Fibroblast of skin of scalp (primary cell): ENCODE results near the gene HSPA1L. TPM values are rescaled to one million over a fixed set of nuclear protein-coding genes. Genes with fewer than 3 reads are reported as not detected.
"Not testable (repeated sequence)": the region's sequence is repeated elsewhere in the genome, so short reads cannot be mapped to it uniquely, and the experiment has no call there.

ENCODE experiments used
- DNase-seq: peaks from one replicate; pipeline ENCODE4 v3.0.0-alpha.2; 2013
- polyA plus RNA-seq, 2 experiments: library from polyadenylated mRNA; unstranded; fragments of 120-200 nt; gene quantifications; one replicate each; pipeline ENCODE4 v1.2.1, GENCODE V29; 2013; ENCODE audit not compliant: insufficient read length in 2 of 2

The HSPA1L gene
- 1.1 TPM for polyA plus RNA-seq (2013, experiment 1 of 2; ENCODE audit: insufficient read length)
- polyA plus RNA-seq (2013, experiment 2 of 2; ENCODE audit: insufficient read length), result 1.3 TPM

GRCh38 chr6:31815025-31815838 is at the start of gene HSPA1L, which contains the start of gene HSPA1A:
Gene HSPA1L (minus strand): TSS chr6:31815283. CDS start chr6:31811972, 3,311 bp downstream.
Gene HSPA1A (plus strand): TSS chr6:31815543. CDS start chr6:31815757, 214 bp downstream.
- DNase-seq, result peak; percentile 99

GRCh38 chr6:31864818-31865204 is 49.7 kb upstream of the HSPA1L start:
- no peak for DNase-seq

GRCh38 chr6:31864123-31864562 is 49.1 kb upstream of the HSPA1L start:
- DNase-seq, result not testable (repeated sequence)

- peak; percentile 100 for DNase-seq
Measured at GRCh38 chr6:31862344-31863235, 47.5 kb upstream of the HSPA1L start, which contains the start of gene NEU1. Gene NEU1 (minus strand): TSS chr6:31862821. CDS start chr6:31862776, 45 bp downstream.

DNA sequence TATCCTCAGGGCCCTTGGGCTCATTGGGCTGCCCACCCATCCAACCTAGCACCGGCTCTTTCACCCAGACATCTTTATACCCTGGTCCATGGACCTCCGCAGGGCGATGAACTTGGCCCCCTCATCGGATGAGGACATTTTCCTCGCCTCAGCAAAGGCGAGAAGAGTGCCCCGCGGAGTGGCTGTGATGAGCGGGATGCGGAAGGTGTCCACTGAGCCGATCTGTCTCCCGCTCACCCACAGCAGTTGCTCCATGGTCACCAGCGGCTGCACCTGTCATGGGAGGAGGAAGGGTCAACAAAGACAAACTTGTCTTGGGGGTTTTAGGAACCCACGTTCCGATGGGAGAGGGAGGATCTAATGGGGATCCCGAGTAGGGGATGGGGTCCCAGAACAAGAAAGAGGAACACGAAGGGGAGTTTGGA is 46.8 kb upstream of the HSPA1L start:
- DNase-seq, result no peak

- no peak for DNase-seq
Measured at GRCh38 chr6:31861150-31861549, 46.1 kb upstream of the HSPA1L start.

- no peak for DNase-seq
Measured at GRCh38 chr6:31860349-31860748, 45.3 kb upstream of the HSPA1L start.

GRCh38 chr6:31859923-31860322 is 44.8 kb upstream of the HSPA1L start:
- no peak for DNase-seq

DNA sequence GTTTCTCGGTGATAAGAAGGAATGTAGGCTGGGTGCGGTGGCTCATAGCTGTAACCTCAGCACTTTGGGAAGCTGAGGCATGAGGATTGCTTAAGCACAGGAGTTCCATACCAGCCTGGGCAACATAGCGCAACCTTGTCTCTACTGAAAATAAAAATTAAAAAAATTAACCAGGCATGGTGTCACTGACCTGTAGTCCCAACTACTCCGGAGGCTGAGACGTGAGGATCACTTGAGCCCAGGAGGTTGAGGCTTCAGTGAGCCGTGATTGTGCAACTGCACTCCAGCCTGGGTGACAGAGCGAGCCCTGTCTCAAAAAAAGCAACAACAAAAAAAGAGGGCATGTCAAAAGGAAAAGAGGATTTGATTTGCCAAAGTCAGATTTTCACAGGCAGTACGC is 43.6 kb upstream of the HSPA1L start:
- no peak for DNase-seq

DNA sequence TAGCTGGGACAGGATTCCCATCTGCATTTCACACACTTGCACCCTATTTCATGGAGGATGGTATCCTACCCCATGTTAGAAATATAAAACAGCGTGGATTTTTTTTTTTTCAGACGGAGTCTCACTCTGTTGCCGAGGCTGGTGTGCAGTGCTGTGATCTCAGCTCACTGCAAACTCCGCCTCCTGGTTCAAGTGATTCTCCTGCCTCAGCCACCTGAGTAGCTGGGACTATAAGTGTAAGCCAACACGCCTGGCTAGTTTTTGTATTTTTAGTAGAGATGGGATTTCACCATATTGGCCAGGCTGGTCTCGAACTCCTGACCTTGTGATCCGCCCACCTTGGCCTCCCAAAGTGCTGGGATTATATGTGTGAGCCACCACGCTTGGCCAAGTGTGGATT is 42.7 kb upstream of the HSPA1L start:
- not testable (repeated sequence) for DNase-seq

DNA sequence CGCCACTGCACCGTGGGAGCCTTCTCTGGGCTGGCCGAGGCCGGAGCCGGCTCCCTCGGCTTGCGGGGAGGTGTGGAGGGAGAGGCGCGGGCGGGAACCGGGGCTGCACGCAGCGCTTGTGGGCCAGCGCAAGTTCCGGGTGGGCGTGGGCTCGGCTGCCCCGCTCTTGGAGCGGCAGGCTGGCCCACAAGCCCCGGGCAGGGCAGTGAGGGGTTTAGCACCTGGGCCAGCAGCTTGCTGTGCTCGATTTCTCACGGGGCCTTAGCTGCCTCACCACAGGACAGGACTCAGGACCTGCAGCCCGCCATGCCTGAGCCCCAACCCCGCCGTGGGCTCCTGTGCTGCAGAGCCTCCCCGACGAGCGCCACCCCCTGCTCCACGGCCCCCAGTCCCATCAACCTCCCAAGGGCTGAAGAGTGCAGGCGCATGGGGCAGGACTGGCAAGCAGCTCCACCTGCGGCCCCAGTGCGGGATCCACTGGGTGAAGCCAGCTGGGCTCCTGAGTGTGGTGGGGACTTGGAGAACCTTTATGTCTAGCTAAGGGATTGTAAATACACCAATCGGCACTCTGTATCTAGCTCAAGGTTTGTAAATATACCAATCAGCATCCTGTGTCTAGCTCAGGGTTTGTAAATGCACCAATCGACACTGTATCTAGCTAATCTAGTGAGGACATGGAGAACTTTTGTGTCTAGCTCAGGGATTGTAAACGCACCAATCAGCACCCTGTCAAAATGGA is 37.1 kb upstream of the HSPA1L start:
- DNase-seq, result not testable (repeated sequence)

- no peak for DNase-seq
Measured at GRCh38 chr6:31851485-31851832, 36.4 kb upstream of the HSPA1L start.

- no peak for DNase-seq
Measured at GRCh38 chr6:31850765-31851484, 35.8 kb upstream of the HSPA1L start.

DNA sequence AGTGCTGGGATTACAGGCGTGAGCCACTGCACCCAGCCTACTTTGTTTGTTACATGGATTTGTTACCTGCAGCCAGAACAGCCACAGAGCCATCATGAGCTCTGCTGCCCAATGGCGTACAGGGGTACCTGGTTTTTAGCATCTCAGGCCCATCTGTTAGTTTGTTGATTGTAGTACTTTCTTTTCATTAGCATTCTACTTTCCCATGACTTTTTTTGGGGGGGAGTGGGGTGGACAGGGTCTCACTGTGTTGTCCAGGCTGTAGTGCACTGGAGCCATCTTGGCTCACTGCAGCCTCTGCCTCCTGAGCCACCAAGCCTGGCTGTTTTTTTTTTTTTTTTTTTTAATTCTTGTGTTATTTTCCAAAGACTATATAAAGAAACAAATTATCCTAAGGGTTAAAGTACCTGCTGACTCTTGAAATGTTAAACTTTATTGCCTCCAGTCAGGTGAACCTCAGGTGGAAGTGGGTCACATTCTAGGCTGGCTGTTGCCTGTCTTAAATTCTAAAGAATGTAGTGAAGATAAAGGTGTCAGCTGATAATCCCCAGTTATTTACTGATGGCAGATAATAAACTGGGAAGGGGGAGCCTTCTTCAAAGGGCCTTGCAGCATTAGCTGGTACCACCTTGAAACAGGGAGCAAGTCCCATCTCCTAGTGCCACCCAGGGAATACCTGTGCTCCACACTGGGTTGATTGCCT is 32.3 kb upstream of the HSPA1L start:
- DNase-seq, result no peak

- DNase-seq, result no peak
Measured at GRCh38 chr6:31844507-31844906, 29.4 kb upstream of the HSPA1L start.

DNA sequence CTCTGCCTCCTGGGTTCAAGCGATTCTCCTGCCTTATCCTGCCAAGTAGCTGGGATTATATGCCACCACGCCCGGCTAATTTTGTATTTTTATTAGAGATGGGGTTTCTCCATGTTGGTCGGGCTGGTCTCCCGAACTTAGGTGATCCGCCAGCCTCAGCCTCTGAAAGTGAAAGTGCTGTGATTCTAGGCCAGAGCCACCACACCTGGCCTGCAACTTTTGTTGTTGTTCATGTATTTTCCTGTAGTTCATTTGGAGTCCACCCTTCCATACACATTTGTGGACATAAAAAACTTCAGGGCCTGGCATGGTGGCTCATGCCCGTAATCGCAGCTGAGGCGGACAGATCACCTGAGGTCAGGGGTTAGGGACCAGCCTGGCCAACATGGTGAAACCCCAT is 27.0 kb upstream of the HSPA1L start:
- no peak for DNase-seq

GRCh38 chr6:31839779-31840126 is 24.7 kb upstream of the HSPA1L start:
- not testable (repeated sequence) for DNase-seq

GRCh38 chr6:31838968-31839367 is 23.9 kb upstream of the HSPA1L start:
- DNase-seq, result no peak

- DNase-seq, result not testable (repeated sequence)
Measured at GRCh38 chr6:31838114-31838553, 23.1 kb upstream of the HSPA1L start.

DNA sequence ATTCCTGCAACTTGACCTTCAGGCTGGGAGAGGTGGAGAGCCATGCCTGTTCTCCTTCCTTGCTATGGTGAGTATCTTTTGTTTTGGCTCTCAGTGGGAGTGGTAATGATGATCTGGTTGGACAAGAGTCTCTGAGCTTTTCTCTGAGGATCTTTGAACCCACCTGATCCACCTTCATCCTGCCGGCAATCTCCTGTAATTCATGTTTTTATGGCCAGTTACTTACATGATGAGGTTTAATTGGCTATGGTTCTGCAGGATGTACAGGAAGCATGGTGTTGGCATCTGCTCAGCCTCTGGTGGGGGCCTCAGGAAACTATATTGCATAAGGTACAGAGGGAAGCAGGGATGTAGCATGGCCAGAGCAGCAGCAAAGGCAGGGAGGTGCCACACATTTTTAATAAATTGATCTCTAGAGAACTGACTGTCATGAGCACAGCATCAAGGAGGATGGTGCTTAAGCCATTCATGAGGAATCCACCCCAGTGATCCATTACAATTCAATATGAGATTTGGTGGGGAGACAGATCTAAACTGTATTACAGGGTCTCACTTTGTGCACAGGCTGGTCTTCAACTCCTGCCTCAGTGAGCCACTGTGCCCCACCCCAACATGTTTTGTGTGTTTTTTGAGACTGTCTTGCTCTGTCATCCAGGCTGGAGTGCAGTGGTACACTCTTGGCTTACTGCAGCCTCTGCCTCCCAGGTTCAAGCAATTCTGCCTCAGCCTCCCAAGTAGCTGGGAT is 22.5 kb upstream of the HSPA1L start:
- no peak for DNase-seq
